HEK293 (cell line): ENCODE data around the gene USF3.

Experiments
- CTCF ChIA-PET: fragments of 350-600 bp; formaldehyde crosslinking; extraction: SDS; loops from one replicate; lab custom pipeline; 2021; ENCODE audit warnings: antibody characterized with exemption; lab: Yijun Ruan, JAX
- POLR2A ChIA-PET: fragments of 300-600 bp; formaldehyde crosslinking; extraction: SDS; loops from one replicate; lab custom pipeline; 2020; ENCODE audit warnings: antibody characterized with exemption, inconsistent platforms; lab: Yijun Ruan, JAX
- H3K27ac ChIP-seq: fragments of 200-500 bp; sonication (Bioruptor generic); 2 replicates; pipeline ENCODE4 v1.5.1; 2014; ENCODE audit warnings: low read depth, low read length, control low read depth, inconsistent platforms; ENCODE audit errors: extremely low read depth
- H3K36me3 ChIP-seq, 2 experiments: fragments of 200-500 bp in 1 of 2; sonication (Bioruptor generic) in 1 of 2; 1 replicate in 1 of 2; 2 replicates in 1 of 2; pipeline ENCODE4 v1.5.1; 2014 to 2017; ENCODE audit warnings: inconsistent platforms in 2 of 2, low read length in 2 of 2; ENCODE audit not compliant: control insufficient read depth in 2 of 2, insufficient read depth in 1 of 2
- H3K4me1 ChIP-seq: fragments of 200-500 bp; sonication (Bioruptor generic); 2 replicates; pipeline ENCODE4 v1.5.1; 2014; ENCODE audit warnings: mild to moderate bottlenecking, low read length, inconsistent platforms; ENCODE audit not compliant: control insufficient read depth, insufficient read depth
- H3K4me3 ChIP-seq: 2 replicates; pipeline ENCODE4 v1.5.1; 2011; ENCODE audit warnings: low read depth, mild to moderate bottlenecking, control low read depth, low read length, moderate library complexity
- H3K9me3 ChIP-seq: fragments of 200-500 bp; sonication (Bioruptor generic); 2 replicates; pipeline ENCODE4 v1.5.1; 2014; ENCODE audit warnings: low read depth, low read length, inconsistent platforms; ENCODE audit not compliant: control insufficient read depth, insufficient read depth
- PRDM1 ChIP-seq: fragments of 450-650 bp; formaldehyde crosslinking; IDR thresholded peaks from 2 replicates; pipeline ENCODE4; 2016; ENCODE audit warnings: missing biosample characterization, missing genetic modification characterization
- SALL2 ChIP-seq: fragments of 450-650 bp; formaldehyde crosslinking; IDR thresholded peaks from 2 replicates; pipeline ENCODE4 v1.5.0; 2017; ENCODE audit warnings: missing biosample characterization, mild to moderate bottlenecking, missing genetic modification characterization, borderline replicate concordance
- SCRT2 ChIP-seq: fragments of 450-650 bp; formaldehyde crosslinking; IDR thresholded peaks from 2 replicates; pipeline ENCODE4 v1.5.1; 2016; ENCODE audit warnings: missing biosample characterization, missing genetic modification characterization
- YY1 ChIP-seq: fragments of 450-650 bp; formaldehyde crosslinking; IDR thresholded peaks from 2 replicates; pipeline ENCODE4 v1.5.1; 2018; ENCODE audit warnings: missing biosample characterization, missing genetic modification characterization
- ZBTB8A ChIP-seq: fragments of 450-650 bp; formaldehyde crosslinking; IDR thresholded peaks from 2 replicates; pipeline ENCODE4 v1.5.1; 2016; ENCODE audit warnings: missing biosample characterization, missing genetic modification characterization
- ZNF112 ChIP-seq: fragments of 450-650 bp; formaldehyde crosslinking; IDR thresholded peaks from 2 replicates; pipeline ENCODE4 v1.5.0; 2017; ENCODE audit warnings: missing biosample characterization, missing genetic modification characterization
- ZNF510 ChIP-seq: fragments of 450-650 bp; formaldehyde crosslinking; IDR thresholded peaks from 2 replicates; pipeline ENCODE4 v1.5.1; 2018; ENCODE audit warnings: mild to moderate bottlenecking, missing genetic modification characterization, missing biosample characterization; ENCODE audit not compliant: insufficient replicate concordance
- ZNF514 ChIP-seq: fragments of 450-650 bp; formaldehyde crosslinking; IDR thresholded peaks from 2 replicates; pipeline ENCODE4 v1.5.1; 2016; ENCODE audit warnings: missing biosample characterization, missing genetic modification characterization
- ZNF558 ChIP-seq: fragments of 450-650 bp; formaldehyde crosslinking; IDR thresholded peaks from 2 replicates; pipeline ENCODE4 v1.5.1; 2016; ENCODE audit warnings: missing biosample characterization, missing genetic modification characterization
- ZNF621 ChIP-seq: fragments of 450-650 bp; formaldehyde crosslinking; IDR thresholded peaks from 2 replicates; pipeline ENCODE4 v1.5.1; 2017; ENCODE audit warnings: missing biosample characterization, missing genetic modification characterization
- ZNF677 ChIP-seq: fragments of 450-650 bp; IDR thresholded peaks from 2 replicates; pipeline ENCODE4 v1.5.0; 2018; ENCODE audit warnings: missing biosample characterization, mild to moderate bottlenecking, missing genetic modification characterization, moderate library complexity
- ZNF76 ChIP-seq: fragments of 450-650 bp; formaldehyde crosslinking; IDR thresholded peaks from 2 replicates; pipeline ENCODE4; 2016; ENCODE audit warnings: low read depth, missing biosample characterization, missing genetic modification characterization, borderline replicate concordance
- TF ChIP-seq, protein P1 (sequence below): fragments of 450-650 bp; formaldehyde crosslinking; IDR thresholded peaks from 2 replicates; pipeline ENCODE4 v1.5.1; 2017; ENCODE audit warnings: missing biosample characterization, missing genetic modification characterization
- TF ChIP-seq, protein P2 (sequence below): fragments of 450-650 bp; formaldehyde crosslinking; IDR thresholded peaks from 2 replicates; pipeline ENCODE4 v1.5.1; 2016; ENCODE audit warnings: missing biosample characterization, missing genetic modification characterization
- TF ChIP-seq, protein P3 (sequence below): fragments of 450-650 bp; formaldehyde crosslinking; IDR thresholded peaks from 2 replicates; pipeline ENCODE4 v1.5.1; 2016; ENCODE audit warnings: missing biosample characterization, missing genetic modification characterization
- TF ChIP-seq, protein P4 (sequence below): fragments of 450-650 bp; formaldehyde crosslinking; IDR thresholded peaks from 2 replicates; pipeline ENCODE4 v1.5.1; 2016; ENCODE audit warnings: missing biosample characterization, missing genetic modification characterization
- TF ChIP-seq, protein P5 (sequence below): fragments of 450-650 bp; formaldehyde crosslinking; IDR thresholded peaks from 2 replicates; pipeline ENCODE4 v1.5.1; 2016; ENCODE audit warnings: missing biosample characterization, missing genetic modification characterization
- TF ChIP-seq, protein P6 (sequence below): fragments of 450-650 bp; formaldehyde crosslinking; IDR thresholded peaks from 2 replicates; pipeline ENCODE4 v1.5.1; 2016; ENCODE audit warnings: missing biosample characterization, missing genetic modification characterization
- TF ChIP-seq, protein P7 (sequence below): fragments of 450-650 bp; formaldehyde crosslinking; IDR thresholded peaks from 2 replicates; pipeline ENCODE4 v1.5.1; 2017; ENCODE audit warnings: missing biosample characterization, missing genetic modification characterization

Gene USF3

DNA sequence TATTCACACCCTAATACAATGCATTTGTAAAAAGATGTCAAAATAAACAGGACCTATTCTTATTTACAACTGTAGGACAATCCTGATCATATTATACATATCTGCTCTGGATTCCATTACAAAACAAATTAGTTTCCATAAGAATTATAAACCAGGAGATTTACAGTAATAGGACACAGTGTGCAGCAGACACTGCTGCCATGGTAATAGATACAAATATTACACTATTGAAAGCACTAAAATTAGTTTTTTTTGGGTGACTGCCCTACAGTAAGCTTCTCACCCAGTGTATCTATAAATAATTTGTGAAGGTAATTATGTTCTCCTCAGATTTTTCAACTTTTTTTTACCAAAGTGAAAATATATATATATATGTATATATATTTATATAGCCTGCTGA is 47.9 kb downstream of the USF3 start (continued):
- TF ChIP-seq, protein P1, sequence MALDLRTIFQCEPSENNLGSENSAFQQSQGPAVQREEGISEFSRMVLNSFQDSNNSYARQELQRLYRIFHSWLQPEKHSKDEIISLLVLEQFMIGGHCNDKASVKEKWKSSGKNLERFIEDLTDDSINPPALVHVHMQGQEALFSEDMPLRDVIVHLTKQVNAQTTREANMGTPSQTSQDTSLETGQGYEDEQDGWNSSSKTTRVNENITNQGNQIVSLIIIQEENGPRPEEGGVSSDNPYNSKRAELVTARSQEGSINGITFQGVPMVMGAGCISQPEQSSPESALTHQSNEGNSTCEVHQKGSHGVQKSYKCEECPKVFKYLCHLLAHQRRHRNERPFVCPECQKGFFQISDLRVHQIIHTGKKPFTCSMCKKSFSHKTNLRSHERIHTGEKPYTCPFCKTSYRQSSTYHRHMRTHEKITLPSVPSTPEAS (tag by site-specific recombination), result no peak
- no peak for TF ChIP-seq YY1 (tag by site-specific recombination)
- no peak for TF ChIP-seq ZNF621 (tag by site-specific recombination)
- TF ChIP-seq, protein P2, sequence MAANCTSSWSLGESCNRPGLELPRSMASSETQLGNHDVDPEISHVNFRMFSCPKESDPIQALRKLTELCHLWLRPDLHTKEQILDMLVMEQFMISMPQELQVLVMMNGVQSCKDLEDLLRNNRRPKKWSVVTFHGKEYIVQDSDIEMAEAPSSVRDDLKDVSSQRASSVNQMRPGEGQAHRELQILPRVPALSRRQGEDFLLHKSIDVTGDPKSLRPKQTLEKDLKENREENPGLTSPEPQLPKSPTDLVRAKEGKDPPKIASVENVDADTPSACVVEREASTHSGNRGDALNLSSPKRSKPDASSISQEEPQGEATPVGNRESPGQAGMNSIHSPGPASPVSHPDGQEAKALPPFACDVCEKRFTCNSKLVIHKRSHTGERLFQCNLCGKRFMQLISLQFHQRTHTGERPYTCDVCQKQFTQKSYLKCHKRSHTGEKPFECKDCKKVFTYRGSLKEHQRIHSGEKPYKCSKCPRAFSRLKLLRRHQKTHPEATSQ (tag by site-specific recombination), result no peak
- no peak for TF ChIP-seq ZNF76
- TF ChIP-seq, protein P3, sequence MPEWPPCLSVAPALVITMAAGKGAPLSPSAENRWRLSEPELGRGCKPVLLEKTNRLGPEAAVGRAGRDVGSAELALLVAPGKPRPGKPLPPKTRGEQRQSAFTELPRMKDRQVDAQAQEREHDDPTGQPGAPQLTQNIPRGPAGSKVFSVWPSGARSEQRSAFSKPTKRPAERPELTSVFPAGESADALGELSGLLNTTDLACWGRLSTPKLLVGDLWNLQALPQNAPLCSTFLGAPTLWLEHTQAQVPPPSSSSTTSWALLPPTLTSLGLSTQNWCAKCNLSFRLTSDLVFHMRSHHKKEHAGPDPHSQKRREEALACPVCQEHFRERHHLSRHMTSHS, result no peak
- TF ChIP-seq ZNF112, result no peak
- TF ChIP-seq, protein P4, sequence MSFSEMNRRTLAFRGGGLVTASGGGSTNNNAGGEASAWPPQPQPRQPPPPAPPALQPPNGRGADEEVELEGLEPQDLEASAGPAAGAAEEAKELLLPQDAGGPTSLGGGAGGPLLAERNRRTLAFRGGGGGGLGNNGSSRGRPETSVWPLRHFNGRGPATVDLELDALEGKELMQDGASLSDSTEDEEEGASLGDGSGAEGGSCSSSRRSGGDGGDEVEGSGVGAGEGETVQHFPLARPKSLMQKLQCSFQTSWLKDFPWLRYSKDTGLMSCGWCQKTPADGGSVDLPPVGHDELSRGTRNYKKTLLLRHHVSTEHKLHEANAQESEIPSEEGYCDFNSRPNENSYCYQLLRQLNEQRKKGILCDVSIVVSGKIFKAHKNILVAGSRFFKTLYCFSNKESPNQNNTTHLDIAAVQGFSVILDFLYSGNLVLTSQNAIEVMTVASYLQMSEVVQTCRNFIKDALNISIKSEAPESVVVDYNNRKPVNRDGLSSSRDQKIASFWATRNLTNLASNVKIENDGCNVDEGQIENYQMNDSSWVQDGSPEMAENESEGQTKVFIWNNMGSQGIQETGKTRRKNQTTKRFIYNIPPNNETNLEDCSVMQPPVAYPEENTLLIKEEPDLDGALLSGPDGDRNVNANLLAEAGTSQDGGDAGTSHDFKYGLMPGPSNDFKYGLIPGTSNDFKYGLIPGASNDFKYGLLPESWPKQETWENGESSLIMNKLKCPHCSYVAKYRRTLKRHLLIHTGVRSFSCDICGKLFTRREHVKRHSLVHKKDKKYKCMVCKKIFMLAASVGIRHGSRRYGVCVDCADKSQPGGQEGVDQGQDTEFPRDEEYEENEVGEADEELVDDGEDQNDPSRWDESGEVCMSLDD (tag by site-specific recombination), result no peak

DNA sequence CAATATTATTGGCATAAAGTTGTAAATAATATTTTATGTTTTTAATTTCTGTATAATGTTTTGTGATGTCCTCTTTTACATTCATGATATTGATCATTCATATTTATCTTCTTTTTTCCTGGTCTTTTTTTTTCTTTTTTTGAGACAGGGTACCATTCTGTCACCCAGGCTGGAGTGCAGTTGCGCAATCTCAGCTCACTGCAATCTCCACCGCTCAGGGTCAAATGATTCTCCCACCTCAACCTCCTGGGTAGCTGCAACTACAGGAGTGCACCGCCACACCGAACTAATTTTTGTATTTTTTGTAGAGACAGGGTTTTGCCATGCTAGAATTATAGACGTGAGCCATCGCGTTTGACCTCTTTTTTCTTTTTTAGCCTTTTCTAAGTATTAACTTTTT is 52.9 kb downstream of the USF3 start:
- ChIA-PET POLR2A (no interaction called here), CTCF (no interaction called here)
- TF ChIP-seq ZNF677 (tag by site-specific recombination), result no peak
- TF ChIP-seq, protein P5, sequence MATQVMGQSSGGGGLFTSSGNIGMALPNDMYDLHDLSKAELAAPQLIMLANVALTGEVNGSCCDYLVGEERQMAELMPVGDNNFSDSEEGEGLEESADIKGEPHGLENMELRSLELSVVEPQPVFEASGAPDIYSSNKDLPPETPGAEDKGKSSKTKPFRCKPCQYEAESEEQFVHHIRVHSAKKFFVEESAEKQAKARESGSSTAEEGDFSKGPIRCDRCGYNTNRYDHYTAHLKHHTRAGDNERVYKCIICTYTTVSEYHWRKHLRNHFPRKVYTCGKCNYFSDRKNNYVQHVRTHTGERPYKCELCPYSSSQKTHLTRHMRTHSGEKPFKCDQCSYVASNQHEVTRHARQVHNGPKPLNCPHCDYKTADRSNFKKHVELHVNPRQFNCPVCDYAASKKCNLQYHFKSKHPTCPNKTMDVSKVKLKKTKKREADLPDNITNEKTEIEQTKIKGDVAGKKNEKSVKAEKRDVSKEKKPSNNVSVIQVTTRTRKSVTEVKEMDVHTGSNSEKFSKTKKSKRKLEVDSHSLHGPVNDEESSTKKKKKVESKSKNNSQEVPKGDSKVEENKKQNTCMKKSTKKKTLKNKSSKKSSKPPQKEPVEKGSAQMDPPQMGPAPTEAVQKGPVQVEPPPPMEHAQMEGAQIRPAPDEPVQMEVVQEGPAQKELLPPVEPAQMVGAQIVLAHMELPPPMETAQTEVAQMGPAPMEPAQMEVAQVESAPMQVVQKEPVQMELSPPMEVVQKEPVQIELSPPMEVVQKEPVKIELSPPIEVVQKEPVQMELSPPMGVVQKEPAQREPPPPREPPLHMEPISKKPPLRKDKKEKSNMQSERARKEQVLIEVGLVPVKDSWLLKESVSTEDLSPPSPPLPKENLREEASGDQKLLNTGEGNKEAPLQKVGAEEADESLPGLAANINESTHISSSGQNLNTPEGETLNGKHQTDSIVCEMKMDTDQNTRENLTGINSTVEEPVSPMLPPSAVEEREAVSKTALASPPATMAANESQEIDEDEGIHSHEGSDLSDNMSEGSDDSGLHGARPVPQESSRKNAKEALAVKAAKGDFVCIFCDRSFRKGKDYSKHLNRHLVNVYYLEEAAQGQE (tag by site-specific recombination), result no peak
- TF ChIP-seq SALL2, result no peak
- TF ChIP-seq, protein P6, sequence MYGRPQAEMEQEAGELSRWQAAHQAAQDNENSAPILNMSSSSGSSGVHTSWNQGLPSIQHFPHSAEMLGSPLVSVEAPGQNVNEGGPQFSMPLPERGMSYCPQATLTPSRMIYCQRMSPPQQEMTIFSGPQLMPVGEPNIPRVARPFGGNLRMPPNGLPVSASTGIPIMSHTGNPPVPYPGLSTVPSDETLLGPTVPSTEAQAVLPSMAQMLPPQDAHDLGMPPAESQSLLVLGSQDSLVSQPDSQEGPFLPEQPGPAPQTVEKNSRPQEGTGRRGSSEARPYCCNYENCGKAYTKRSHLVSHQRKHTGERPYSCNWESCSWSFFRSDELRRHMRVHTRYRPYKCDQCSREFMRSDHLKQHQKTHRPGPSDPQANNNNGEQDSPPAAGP (tag by site-specific recombination), result no peak
- no peak for TF ChIP-seq ZNF76
- TF ChIP-seq ZNF510 (tag by site-specific recombination), result no peak
- TF ChIP-seq, protein P7, sequence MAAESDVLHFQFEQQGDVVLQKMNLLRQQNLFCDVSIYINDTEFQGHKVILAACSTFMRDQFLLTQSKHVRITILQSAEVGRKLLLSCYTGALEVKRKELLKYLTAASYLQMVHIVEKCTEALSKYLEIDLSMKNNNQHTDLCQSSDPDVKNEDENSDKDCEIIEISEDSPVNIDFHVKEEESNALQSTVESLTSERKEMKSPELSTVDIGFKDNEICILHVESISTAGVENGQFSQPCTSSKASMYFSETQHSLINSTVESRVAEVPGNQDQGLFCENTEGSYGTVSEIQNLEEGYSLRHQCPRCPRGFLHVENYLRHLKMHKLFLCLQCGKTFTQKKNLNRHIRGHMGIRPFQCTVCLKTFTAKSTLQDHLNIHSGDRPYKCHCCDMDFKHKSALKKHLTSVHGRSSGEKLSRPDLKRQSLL (tag by site-specific recombination), result no peak
- TF ChIP-seq ZNF514 (tag by site-specific recombination), result no peak
- TF ChIP-seq PRDM1 (tag by site-specific recombination), result no peak
- no peak for TF ChIP-seq ZNF558 (tag by site-specific recombination)
- no peak for TF ChIP-seq ZBTB8A (tag by site-specific recombination)
- TF ChIP-seq SCRT2 (tag by site-specific recombination), result no peak

More for the DNA sequence above, 52.9 kb downstream of the USF3 start:
- Histone ChIP-seq H3K36me3 (no peaks in the 10 kb centered on the region), H3K4me1 (no peaks in the 10 kb centered on the region), H3K9me3 (no peaks in the 10 kb centered on the region), H3K4me3 (no peak overlapping the region), H3K27ac (no peak overlapping the region)
